IMR-90 (cell line): ENCODE data around the gene STAT5B. TPM values are rescaled to one million over a fixed set of nuclear protein-coding genes. Genes with fewer than 3 reads are reported as not detected.

Experiments used
- ATAC-seq: fragments of 200-7000 bp; cut with Tn5 transposase; 2 replicates; pipeline ENCODE4 v1.9.1; 2020; ENCODE audit warnings: low read depth, mild to moderate bottlenecking, moderate library complexity
- BruUV-seq: library from RNA; stranded (reverse); fragments of 400-500 nt; replicated peaks from 2 replicates; lab custom pipeline; 2021; lab: Mats Ljungman, UMichigan
- CTCF ChIA-PET: fragments of 300-600 bp; formaldehyde crosslinking; extraction: SDS; loops from one replicate; lab custom pipeline; 2021; ENCODE audit warnings: antibody characterized with exemption; lab: Yijun Ruan, JAX
- POLR2A ChIA-PET: fragments of 300-600 bp; sonication (Branson Sonifier 250); formaldehyde crosslinking; loops from one replicate; lab custom pipeline; 2022; ENCODE audit warnings: antibody characterized with exemption; ENCODE audit not compliant: unreplicated experiment; lab: Charles Lee
- DNase-seq: peaks from one replicate; pipeline ENCODE4 v3.0.0; 2013
- H2AFZ ChIP-seq: replicated peaks from 2 replicates; pipeline ENCODE3; 2013; ENCODE audit warnings: low read length, mild to moderate bottlenecking; ENCODE audit not compliant: poor library complexity
- H2AK5ac ChIP-seq: 2 replicates; pipeline ENCODE4 v1.6.1; 2013; ENCODE audit warnings: low read depth, low read length, inconsistent platforms
- H2AK9ac ChIP-seq: replicated peaks from 2 replicates; pipeline ENCODE3; 2013; ENCODE audit warnings: mild to moderate bottlenecking, low read depth, low read length, moderate library complexity; ENCODE audit not compliant: poor library complexity
- H2BK120ac ChIP-seq: 2 replicates; pipeline ENCODE4 v1.6.1; 2013; ENCODE audit warnings: low read depth, low read length, inconsistent platforms
- H2BK15ac ChIP-seq: 3 replicates; pipeline ENCODE4 v1.6.1; 2013; ENCODE audit warnings: low read depth, low read length, inconsistent platforms
- H2BK20ac ChIP-seq: 2 replicates; pipeline ENCODE4 v1.6.1; 2013; ENCODE audit warnings: low read depth, mild to moderate bottlenecking, inconsistent platforms, low read length, moderate library complexity
- H2BK5ac ChIP-seq: 2 replicates; pipeline ENCODE4 v1.6.1; 2013; ENCODE audit warnings: mild to moderate bottlenecking, low read depth, low read length, inconsistent platforms; ENCODE audit not compliant: poor library complexity, severe bottlenecking
- H3K14ac ChIP-seq: replicated peaks from 2 replicates; pipeline ENCODE4 v1.6.1; 2013; ENCODE audit warnings: low read depth, low read length, inconsistent platforms
- H3K18ac ChIP-seq: 2 replicates; pipeline ENCODE4 v1.6.1; 2013; ENCODE audit warnings: low read depth, low read length, control low read depth
- H3K23ac ChIP-seq: 2 replicates; pipeline ENCODE4 v1.6.1; 2013; ENCODE audit warnings: low read depth, low read length, inconsistent platforms
- H3K27ac ChIP-seq: 2 replicates; pipeline ENCODE4 v1.5.1; 2013; ENCODE audit warnings: mild to moderate bottlenecking, control low read depth, low read length; ENCODE audit not compliant: insufficient read depth
- H3K27me3 ChIP-seq: 2 replicates; pipeline ENCODE4 v1.6.1; 2013; ENCODE audit warnings: low read length; ENCODE audit not compliant: control insufficient read depth, insufficient read depth
- H3K36me3 ChIP-seq: 2 replicates; pipeline ENCODE4 v1.6.1; 2013; ENCODE audit warnings: low read length, mixed read lengths; ENCODE audit not compliant: control insufficient read depth, insufficient read depth
- H3K4ac ChIP-seq: 2 replicates; pipeline ENCODE4 v1.6.1; 2013; ENCODE audit warnings: low read depth, low read length, inconsistent platforms
- H3K4me1 ChIP-seq: 2 replicates; pipeline ENCODE4 v1.6.1; 2013; ENCODE audit warnings: low read length, mixed read lengths; ENCODE audit not compliant: control insufficient read depth, insufficient read depth
- H3K4me2 ChIP-seq: 2 replicates; pipeline ENCODE4 v1.6.1; 2013; ENCODE audit warnings: low read depth, mild to moderate bottlenecking, control low read depth, low read length, moderate library complexity
- H3K4me3 ChIP-seq: 2 replicates; pipeline ENCODE4 v1.5.1; 2013; ENCODE audit warnings: low read depth, mild to moderate bottlenecking, control low read depth, low read length, moderate library complexity; ENCODE audit not compliant: insufficient read depth
- H3K56ac ChIP-seq: 2 replicates; pipeline ENCODE4 v1.6.1; 2013; ENCODE audit warnings: low read length, inconsistent platforms; ENCODE audit not compliant: insufficient read depth; ENCODE audit errors: extremely low read depth
- H3K79me1 ChIP-seq, 2 experiments: 2 replicates each; pipeline ENCODE4 v1.6.1; 2013; ENCODE audit warnings: low read length in 2 of 2, inconsistent platforms in 1 of 2, low read depth in 1 of 2
- H3K9ac ChIP-seq: 2 replicates; pipeline ENCODE4 v1.6.1; 2013; ENCODE audit warnings: low read depth, low read length, control low read depth
- H3K9me1 ChIP-seq: 2 replicates; pipeline ENCODE4 v1.6.1; 2013; ENCODE audit warnings: low read length, inconsistent platforms; ENCODE audit not compliant: insufficient read depth
- H3K9me3 ChIP-seq: 2 replicates; pipeline ENCODE4 v1.6.1; 2013; ENCODE audit warnings: low read length; ENCODE audit not compliant: control insufficient read depth, insufficient read depth
- H4K20me1 ChIP-seq: 2 replicates; pipeline ENCODE4 v1.6.1; 2013; ENCODE audit warnings: low read length, inconsistent platforms; ENCODE audit not compliant: insufficient read depth
- H4K5ac ChIP-seq: 2 replicates; pipeline ENCODE4 v1.6.1; 2013; ENCODE audit warnings: mild to moderate bottlenecking, low read depth, low read length, control low read depth
- H4K8ac ChIP-seq, 2 experiments: 2 replicates each; pipeline ENCODE4 v1.6.1; 2013; ENCODE audit warnings: low read depth in 2 of 2, low read length in 2 of 2, control low read depth in 1 of 2, inconsistent platforms in 1 of 2
- H4K91ac ChIP-seq: 2 replicates; pipeline ENCODE4 v1.6.1; 2013; ENCODE audit warnings: low read depth, low read length, inconsistent platforms; ENCODE audit not compliant: insufficient read depth
- RFX5 ChIP-seq: IDR thresholded peaks from 2 replicates; pipeline ENCODE4 v1.8.0; 2012; ENCODE audit warnings: low read depth, mild to moderate bottlenecking, low read length, moderate library complexity
- WGBS, 2 experiments: methylation state at CpG; one replicate each; pipeline versions ENCODE4 v1.1.5 to v1.1.7; 2013; ENCODE audit warnings: missing lambda C conversion rate in 2 of 2; ENCODE audit not compliant: insufficient read length in 1 of 2; ENCODE audit errors: extremely low coverage in 2 of 2; 5-methylcytosine and 5-hydroxymethylcytosine counted together
- dilution Hi-C: fragments of 300-500 bp; cut with HindIII; formaldehyde crosslinking; loops from one replicate; pipeline ENCODE4 v1.14.3; 2018; ENCODE audit warnings: low sequenced_read_pairs; ENCODE audit not compliant: unreplicated experiment
- in situ Hi-C: fragments of 300-500 bp; cut with MboI; formaldehyde crosslinking; loops from 3 replicates; pipeline ENCODE4 v1.14.3; 2019; ENCODE audit warnings: low sequenced_read_pairs, inconsistent platforms, mixed read lengths
- intact Hi-C: fragments of 100-400 bp; cut with micrococcal nuclease; formaldehyde crosslinking; loops from 2 replicates; pipeline ENCODE4 v1.10.0; 2022
- polyA plus RNA-seq, 3 experiments: library from polyadenylated mRNA; depleted of rRNA; stranded (reverse); fragments of >200 nt; gene quantifications; 2 replicates each; pipeline ENCODE4 v1.2.3, GENCODE V29; 2012; ENCODE audit warnings: low replicate concordance in 1 of 3
- total RNA-seq: library from RNA; depleted of rRNA; stranded (reverse); fragments of >200 nt; gene quantifications from 2 replicates; pipeline ENCODE4 v1.2.3, GENCODE V29; 2012

The STAT5B gene
- total and polyA plus RNA-seq, 2 of the 4 experiments (the other 2 are of a cell fraction), result 24.4 to 29.6 TPM

DNA sequence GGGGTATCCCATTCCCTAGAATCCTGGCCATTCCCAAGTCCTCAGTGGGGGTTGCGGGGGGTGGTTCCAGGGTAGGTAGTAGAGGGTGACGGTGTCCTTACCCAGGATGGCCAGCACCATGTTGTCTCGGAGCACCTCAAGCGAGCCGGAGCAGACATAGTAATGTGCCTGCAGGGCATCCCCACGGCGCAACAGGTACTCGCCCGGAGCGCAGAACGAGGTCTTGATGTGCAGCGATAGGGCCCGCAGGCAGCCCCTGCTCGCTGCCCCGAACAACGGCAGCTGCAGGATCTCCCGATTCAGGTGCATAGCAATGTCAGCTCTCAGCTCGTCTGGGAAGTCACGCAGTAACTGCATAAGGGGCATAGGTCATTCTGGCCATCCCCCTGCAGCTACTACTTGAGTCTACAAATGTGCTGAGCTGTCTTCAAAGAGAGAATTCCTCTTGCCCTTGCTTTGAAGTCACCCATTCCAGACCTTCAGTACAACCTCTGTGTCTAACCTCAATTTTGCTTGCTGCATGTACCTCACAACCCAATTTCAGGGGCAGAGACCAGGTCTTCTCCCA, 109.9 kb downstream of the STAT5B start:
- no peaks in the 10 kb centered on the region for H3K79me1 ChIP-seq
- no peak for ATAC-seq
- peaks cover 19% of the 10 kb centered on the region for H3K27me3 ChIP-seq
- no peak overlapping the region for H2BK5ac ChIP-seq
- H3K9ac ChIP-seq, result no peak overlapping the region
- H3K4ac ChIP-seq, result no peak overlapping the region
- no peaks in the 10 kb centered on the region for H3K9me3 ChIP-seq
- no peak overlapping the region for H2BK15ac ChIP-seq
- H2AK9ac ChIP-seq, result no peak overlapping the region
- no peak overlapping the region for H3K14ac ChIP-seq
- ChIA-PET POLR2A (no interaction called here), CTCF (no interaction called here)
- H3K9me1 ChIP-seq, result 0 out of 2 replicates have a peak, but pooled peaks cover 3% of the 10 kb centered on the region
- intact Hi-C loops, result no loop called here
- no peak overlapping the region for H3K23ac ChIP-seq
- no peak overlapping the region for H2AFZ ChIP-seq
- H3K27ac ChIP-seq, result no peak overlapping the region
- no peaks in the 10 kb centered on the region for H3K36me3 ChIP-seq
- H3K56ac ChIP-seq, result no peak overlapping the region
- no peak overlapping the region for H2BK120ac ChIP-seq
- H2BK20ac ChIP-seq, result no peak overlapping the region
- in situ Hi-C loops, result no loop called here
- no peak overlapping the region for H2AK5ac ChIP-seq
- dilution Hi-C loops, result no loop called here
- BruUV-seq, result no TSS peak
- no peak overlapping the region for H3K18ac ChIP-seq
- no peaks in the 10 kb centered on the region for H4K20me1 ChIP-seq
- no peak for DNase-seq
- H3K4me2 ChIP-seq, result no peak overlapping the region
- H3K4me3 ChIP-seq, result no peak overlapping the region
- 88% methylated on average over 15 of the region's 19 CpGs; no CpG with 5 or more reads in 1 of the 2 experiments for WGBS, 2 experiments
- H4K8ac ChIP-seq, result no peak overlapping the region
- H4K91ac ChIP-seq, result no peak overlapping the region
- no peak for TF ChIP-seq RFX5
- no peaks in the 10 kb centered on the region for H3K4me1 ChIP-seq
- H4K5ac ChIP-seq, result no peak overlapping the region
